Peyer's patch (tissue), 4 donors: ENCODE results near the gene USF3. TPM values are rescaled to one million over a fixed set of nuclear protein-coding genes. Genes with fewer than 3 reads are reported as not detected.

ENCODE experiments used
- DNase-seq, 3 donors: peaks; one replicate each; pipeline ENCODE4 v3.0.0-alpha.2; 2017 to 2019
- H3K27ac ChIP-seq, 4 donors: fragments of 200-600 bp; sonication (generic); one replicate each; pipeline ENCODE4 v1.5.1; 2016 to 2019
- H3K27me3 ChIP-seq, 2 donors: fragments of 200-600 bp; sonication (generic); one replicate each; pipeline ENCODE4 v1.5.1; 2019
- H3K36me3 ChIP-seq, 3 donors: fragments of 200-600 bp; sonication (generic); one replicate each; pipeline ENCODE4 v1.5.1; 2016 to 2019
- H3K4me1 ChIP-seq, 4 donors: fragments of 200-600 bp; sonication (generic); one replicate each; pipeline ENCODE4 v1.5.1; 2016 to 2019
- H3K4me3 ChIP-seq, 4 donors: fragments of 200-600 bp; sonication (generic); 1 replicate in 3 of 4; 2 replicates in 1 of 4; pipeline ENCODE4 v1.5.1; 2016 to 2019; ENCODE audit warnings: mild to moderate bottlenecking in 1 of 4
- H3K9me3 ChIP-seq, 4 donors: fragments of 200-600 bp; sonication (generic); one replicate each; pipeline ENCODE4 v1.5.1; 2016 to 2019; ENCODE audit warnings: mild to moderate bottlenecking in 1 of 4
- POLR2A ChIP-seq, 2 donors: fragments of 450-650 bp; IDR thresholded peaks; one replicate each; pipeline ENCODE4 v1.5.1; 2017; ENCODE audit warnings: antibody characterized with exemption in 2 of 2, mild to moderate bottlenecking in 2 of 2, moderate library complexity in 2 of 2
- total RNA-seq, 4 donors: library from RNA; depleted of rRNA; stranded (reverse); fragments of >200 nt; gene quantifications; one replicate each; pipeline ENCODE4 v1.1.0, GENCODE V29; 2016
- TF ChIP-seq, protein P1 (sequence below), 6 experiments: fragments of 450-650 bp in 4 of 6; fragments of 200-600 bp in 2 of 6; sonication (generic) in 1 of 6; IDR thresholded peaks; one replicate each; pipeline ENCODE4 v1.5.1; 2017 to 2019; ENCODE audit warnings: antibody characterized with exemption in 6 of 6, mild to moderate bottlenecking in 3 of 6, moderate library complexity in 1 of 6

The USF3 gene
- total RNA-seq, 4 donors from 2014 or later, result 20.6 to 42.2 (median 32.5) TPM

DNA sequence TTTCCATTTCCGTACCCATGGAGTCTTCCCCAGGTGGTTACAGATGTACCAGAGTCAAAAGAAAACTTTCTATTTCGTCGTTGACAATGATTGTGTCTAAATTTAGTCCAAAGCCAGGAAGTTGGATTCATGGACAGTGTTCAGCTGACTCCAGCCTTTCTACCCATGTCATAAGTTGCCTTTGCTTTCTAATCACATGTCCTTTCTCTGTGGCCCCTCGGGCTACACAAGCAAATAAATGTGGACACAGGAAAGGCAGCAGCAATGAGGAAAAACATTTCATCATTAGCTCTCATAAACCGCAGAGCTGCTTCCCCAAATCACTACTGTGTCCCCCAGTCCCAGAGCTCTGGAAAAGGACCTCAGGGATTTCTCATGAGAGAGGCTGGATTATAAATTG, 82.0 kb downstream of the USF3 start:
- no peaks in the 10 kb centered on the region for H3K9me3 ChIP-seq
- TF ChIP-seq POLR2A (IDR thresholded peaks at IDR 0.05), result no peak
- TF ChIP-seq, protein P1, sequence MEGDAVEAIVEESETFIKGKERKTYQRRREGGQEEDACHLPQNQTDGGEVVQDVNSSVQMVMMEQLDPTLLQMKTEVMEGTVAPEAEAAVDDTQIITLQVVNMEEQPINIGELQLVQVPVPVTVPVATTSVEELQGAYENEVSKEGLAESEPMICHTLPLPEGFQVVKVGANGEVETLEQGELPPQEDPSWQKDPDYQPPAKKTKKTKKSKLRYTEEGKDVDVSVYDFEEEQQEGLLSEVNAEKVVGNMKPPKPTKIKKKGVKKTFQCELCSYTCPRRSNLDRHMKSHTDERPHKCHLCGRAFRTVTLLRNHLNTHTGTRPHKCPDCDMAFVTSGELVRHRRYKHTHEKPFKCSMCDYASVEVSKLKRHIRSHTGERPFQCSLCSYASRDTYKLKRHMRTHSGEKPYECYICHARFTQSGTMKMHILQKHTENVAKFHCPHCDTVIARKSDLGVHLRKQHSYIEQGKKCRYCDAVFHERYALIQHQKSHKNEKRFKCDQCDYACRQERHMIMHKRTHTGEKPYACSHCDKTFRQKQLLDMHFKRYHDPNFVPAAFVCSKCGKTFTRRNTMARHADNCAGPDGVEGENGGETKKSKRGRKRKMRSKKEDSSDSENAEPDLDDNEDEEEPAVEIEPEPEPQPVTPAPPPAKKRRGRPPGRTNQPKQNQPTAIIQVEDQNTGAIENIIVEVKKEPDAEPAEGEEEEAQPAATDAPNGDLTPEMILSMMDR (IDR thresholded peaks at IDR 0.05), result no peak
- H3K27ac ChIP-seq, result no peak overlapping the region
- no peaks in the 10 kb centered on the region for H3K4me1 ChIP-seq
- peaks cover 0 to 16% (median 0%) of the 10 kb centered on the region in 3 donors for H3K36me3 ChIP-seq
- H3K4me3 ChIP-seq, result no peak overlapping the region
- no peaks in the 10 kb centered on the region for H3K27me3 ChIP-seq
- DNase-seq, result no peak

DNA sequence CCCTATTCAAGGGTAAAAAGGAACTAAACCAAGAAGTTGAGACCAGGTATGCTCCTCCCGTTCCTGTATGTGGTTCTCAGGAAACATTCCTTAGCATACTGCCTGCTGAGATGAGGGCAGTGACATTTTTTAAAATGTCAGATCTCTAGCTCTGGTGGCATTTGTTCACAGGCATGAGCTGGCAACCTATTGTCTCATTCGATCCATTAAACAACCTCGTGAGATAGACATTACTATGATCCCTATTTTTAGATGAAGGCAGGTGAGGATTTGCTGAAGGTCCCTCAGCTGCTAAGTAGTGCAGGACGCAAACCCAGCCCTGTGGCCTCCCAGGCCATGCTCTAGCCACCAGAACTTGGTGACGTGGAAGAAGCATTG, 89.2 kb downstream of the USF3 start:
- DNase-seq, result no peak
- H3K27ac ChIP-seq, result peak overlapping the region in 1 of 4 donors; percentile 59
- no peaks in the 10 kb centered on the region for H3K9me3 ChIP-seq
- no peak overlapping the region for H3K4me3 ChIP-seq
- H3K27me3 ChIP-seq, result no peaks in the 10 kb centered on the region
- H3K4me1 ChIP-seq, result peaks cover 0 to 6% (median 2%) of the 10 kb centered on the region in 4 donors
- no peak for TF ChIP-seq POLR2A (IDR thresholded peaks at IDR 0.05)
- TF ChIP-seq, protein P1 (IDR thresholded peaks at IDR 0.05), result no peak
- peaks cover 0 to 39% (median 0%) of the 10 kb centered on the region in 3 donors for H3K36me3 ChIP-seq

DNA sequence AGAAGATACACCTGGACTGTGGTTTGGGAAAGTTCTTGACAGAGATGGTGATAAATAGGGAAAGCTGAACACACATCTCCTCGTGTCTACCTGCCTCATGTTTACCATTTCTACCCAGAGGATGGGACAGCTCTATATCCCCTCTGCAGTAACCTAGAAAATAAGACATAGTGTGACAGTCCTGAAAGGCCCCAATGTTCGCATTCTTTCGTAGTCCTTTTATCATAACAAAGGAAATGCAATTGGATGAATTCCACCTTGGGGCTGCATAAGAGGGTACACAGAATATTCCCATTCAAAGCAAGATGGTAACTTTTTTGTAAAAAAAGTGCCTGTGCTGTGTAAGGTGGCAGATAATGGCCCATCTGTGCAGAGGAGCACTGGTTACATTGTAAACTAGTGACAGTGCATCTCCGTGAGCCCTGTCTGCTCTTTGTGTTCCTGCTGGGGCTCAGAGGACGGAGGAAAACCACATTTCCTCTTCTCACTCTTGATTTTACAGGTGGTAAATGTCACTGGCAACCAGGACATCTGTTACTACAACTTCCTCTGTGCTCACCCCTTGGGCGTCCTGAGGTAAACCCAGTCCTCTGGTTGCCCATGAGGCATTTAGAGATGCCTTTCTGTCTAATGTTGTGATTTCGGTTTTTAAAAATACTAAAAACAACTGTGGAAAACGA, 89.8 kb downstream of the USF3 start:
- DNase-seq, result peak in 2 of 3 donors; percentile 69 to 77
- TF ChIP-seq, protein P1 (IDR thresholded peaks at IDR 0.05), result no peak
- TF ChIP-seq POLR2A (IDR thresholded peaks at IDR 0.05), result no peak
- Histone ChIP-seq H3K9me3 (no peaks in the 10 kb centered on the region), H3K4me3 (no peak overlapping the region), H3K27ac (peak overlapping the region in 1 of 4 donors; percentile 68), H3K36me3 (peaks cover 0 to 34% (median 0%) of the 10 kb centered on the region in 3 donors), H3K4me1 (peaks cover 0 to 6% (median 2%) of the 10 kb centered on the region in 4 donors), H3K27me3 (no peaks in the 10 kb centered on the region)

DNA sequence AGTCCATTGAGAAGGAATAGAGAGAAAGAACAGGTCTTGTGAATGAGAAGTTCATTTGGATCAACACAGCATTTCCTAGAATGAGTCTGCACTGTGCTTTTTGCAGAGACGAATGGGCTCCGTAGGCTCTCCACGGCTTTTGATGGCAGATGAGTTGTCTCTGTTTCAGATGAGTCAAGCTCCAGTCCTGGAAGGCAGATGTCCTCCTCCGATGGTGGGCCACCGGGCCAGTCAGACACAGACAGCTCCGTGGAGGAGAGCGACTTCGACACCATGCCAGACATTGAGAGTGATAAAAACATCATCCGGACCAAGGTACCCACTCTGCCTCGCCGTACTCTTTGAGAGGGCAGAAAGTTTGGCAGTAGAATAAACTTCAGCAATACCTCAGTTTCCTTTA, 93.6 kb downstream of the USF3 start:
- Histone ChIP-seq H3K36me3 (peaks cover 0 to 23% (median 0%) of the 10 kb centered on the region in 3 donors), H3K4me3 (no peak overlapping the region), H3K4me1 (peaks cover 0 to 6% (median 2%) of the 10 kb centered on the region in 4 donors), H3K27ac (no peak overlapping the region), H3K27me3 (no peaks in the 10 kb centered on the region), H3K9me3 (no peaks in the 10 kb centered on the region)
- TF ChIP-seq, protein P1 (IDR thresholded peaks at IDR 0.05), result no peak
- no peak for TF ChIP-seq POLR2A (IDR thresholded peaks at IDR 0.05)
- DNase-seq, result no peak

DNA sequence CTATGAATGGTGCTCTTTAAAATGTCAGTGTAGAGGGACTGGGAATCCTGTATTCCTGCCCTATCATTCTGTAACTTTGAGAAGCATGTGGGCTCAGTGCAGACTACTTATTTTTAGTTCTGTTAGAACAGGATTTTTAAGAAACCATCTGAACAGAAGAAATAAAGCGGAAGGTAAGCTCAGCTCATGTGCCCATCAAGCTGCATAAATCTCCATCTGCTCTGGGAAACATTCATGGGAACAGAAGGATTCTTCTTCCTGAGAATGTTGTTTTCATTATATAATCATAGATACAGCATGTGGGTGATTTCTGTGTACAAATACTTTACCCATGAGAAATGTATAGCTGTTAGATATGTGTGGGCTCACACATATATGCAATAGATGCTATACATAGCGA, 94.2 kb downstream of the USF3 start:
- Histone ChIP-seq H3K4me3 (no peak overlapping the region), H3K27me3 (no peaks in the 10 kb centered on the region), H3K36me3 (peaks cover 0 to 17% (median 0%) of the 10 kb centered on the region in 3 donors), H3K27ac (no peak overlapping the region), H3K4me1 (peaks cover 0 to 6% (median 1%) of the 10 kb centered on the region in 4 donors), H3K9me3 (no peaks in the 10 kb centered on the region)
- TF ChIP-seq, protein P1 (IDR thresholded peaks at IDR 0.05), result no peak
- no peak for TF ChIP-seq POLR2A (IDR thresholded peaks at IDR 0.05)
- DNase-seq, result no peak
